WTC11 (cell line): ENCODE data around the gene YIF1A. TPM values are rescaled to one million over a fixed set of nuclear protein-coding genes. Genes with fewer than 3 reads are reported as not detected.

ENCODE experiments used
- ATF2 ChIP-seq: sonication (generic); formaldehyde crosslinking; IDR thresholded peaks from 2 replicates; pipeline ENCODE4 v1.8.1; 2022; ENCODE audit warnings: low read depth, missing genetic modification reagents, borderline replicate concordance
- CREM ChIP-seq: sonication (generic); formaldehyde crosslinking; IDR thresholded peaks from 2 replicates; pipeline ENCODE4 v1.8.1; 2022; ENCODE audit warnings: mild to moderate bottlenecking, missing genetic modification reagents, moderate library complexity
- E2F4 ChIP-seq: sonication (generic); formaldehyde crosslinking; IDR thresholded peaks from 2 replicates; pipeline ENCODE4 v1.8.1; 2022; ENCODE audit warnings: low read depth, mild to moderate bottlenecking, moderate library complexity, missing genetic modification reagents, borderline replicate concordance
- ELF4 ChIP-seq: sonication (generic); formaldehyde crosslinking; IDR thresholded peaks from 2 replicates; pipeline ENCODE4 v1.8.1; 2022; ENCODE audit warnings: low read depth, mild to moderate bottlenecking, moderate library complexity, missing genetic modification reagents
- EMX1 ChIP-seq: fragments of 250-450 bp; sonication (Bioruptor Pico); IDR thresholded peaks from 2 replicates; pipeline ENCODE4 v1.8.0; 2021; ENCODE audit warnings: mild to moderate bottlenecking
- FOXP1 ChIP-seq: sonication (generic); formaldehyde crosslinking; IDR thresholded peaks from 2 replicates; pipeline ENCODE4 v1.8.0; 2022; ENCODE audit warnings: missing genetic modification reagents, mild to moderate bottlenecking, moderate library complexity, borderline replicate concordance
- JAZF1 ChIP-seq: fragments of 250-450 bp; sonication (Bioruptor Pico); IDR thresholded peaks from 2 replicates; pipeline ENCODE4 v1.9.0; 2021; ENCODE audit warnings: moderate library complexity, mild to moderate bottlenecking, inconsistent platforms
- MXD4 ChIP-seq: fragments of 250-450 bp; sonication (Bioruptor Pico); IDR thresholded peaks from 2 replicates; pipeline ENCODE4 v1.8.0; 2021; ENCODE audit warnings: mild to moderate bottlenecking, moderate library complexity, borderline replicate concordance
- OVOL2 ChIP-seq: fragments of 250-450 bp; sonication (Bioruptor Pico); IDR thresholded peaks from 2 replicates; pipeline ENCODE4 v1.9.0; 2021; ENCODE audit warnings: mild to moderate bottlenecking, borderline replicate concordance
- RORB ChIP-seq: fragments of 250-450 bp; sonication (Bioruptor Pico); IDR thresholded peaks from 2 replicates; pipeline ENCODE4 v1.9.0; 2021; ENCODE audit warnings: mild to moderate bottlenecking
- SMAD3 ChIP-seq: sonication (generic); formaldehyde crosslinking; IDR thresholded peaks from 2 replicates; pipeline ENCODE4 v1.8.0; 2022; ENCODE audit warnings: missing genetic modification reagents, mild to moderate bottlenecking, borderline replicate concordance
- TEAD1 ChIP-seq: sonication (generic); formaldehyde crosslinking; IDR thresholded peaks from 2 replicates; pipeline ENCODE4 v1.8.0; 2022; ENCODE audit warnings: mild to moderate bottlenecking, missing genetic modification reagents
- USF1 ChIP-seq: sonication (generic); formaldehyde crosslinking; IDR thresholded peaks from 2 replicates; pipeline ENCODE4 v1.8.0; 2022; ENCODE audit warnings: mild to moderate bottlenecking, missing genetic modification reagents
- ZMAT4 ChIP-seq: fragments of 250-450 bp; sonication (Bioruptor Pico); IDR thresholded peaks from 2 replicates; pipeline ENCODE4 v1.9.0; 2021; ENCODE audit warnings: mild to moderate bottlenecking
- ZNF232 ChIP-seq: sonication (generic); formaldehyde crosslinking; IDR thresholded peaks from 2 replicates; pipeline ENCODE4 v1.8.0; 2022; ENCODE audit warnings: mild to moderate bottlenecking, missing genetic modification reagents
- ZNF317 ChIP-seq: sonication (generic); formaldehyde crosslinking; IDR thresholded peaks from 2 replicates; pipeline ENCODE4 v1.8.1; 2023; ENCODE audit warnings: low read depth, mild to moderate bottlenecking, moderate library complexity, missing genetic modification reagents, borderline replicate concordance
- ZSCAN18 ChIP-seq: fragments of 250-450 bp; sonication (Bioruptor Pico); IDR thresholded peaks from 2 replicates; pipeline ENCODE4 v2.1.2; 2022; ENCODE audit warnings: mild to moderate bottlenecking, moderate library complexity
- total RNA-seq: library from RNA; stranded (reverse); gene quantifications from 3 replicates; pipeline ENCODE4 v1.2.3, GENCODE V29; 2021
- TF ChIP-seq, protein P1 (sequence below): sonication (generic); formaldehyde crosslinking; IDR thresholded peaks from 2 replicates; pipeline ENCODE4 v1.8.1; 2023; ENCODE audit warnings: mild to moderate bottlenecking, moderate library complexity, missing genetic modification reagents
- TF ChIP-seq, protein P2 (sequence below): fragments of 200-600 bp; IDR thresholded peaks from 2 replicates; pipeline ENCODE4 v1.8.0; 2022; ENCODE audit warnings: antibody characterized with exemption
- TF ChIP-seq, protein P3 (sequence below): sonication (generic); formaldehyde crosslinking; IDR thresholded peaks from 2 replicates; pipeline ENCODE4 v1.8.0; 2023; ENCODE audit warnings: missing genetic modification reagents, mild to moderate bottlenecking, borderline replicate concordance
- TF ChIP-seq, protein P4 (sequence below): fragments of 250-450 bp; sonication (Bioruptor Pico); conservative IDR thresholded peaks from 2 replicates; pipeline ENCODE4 v1.9.0; 2021; ENCODE audit warnings: mild to moderate bottlenecking

Gene YIF1A
- total RNA-seq, 1 experiment from 2014 or later, result 86.9 TPM

DNA sequence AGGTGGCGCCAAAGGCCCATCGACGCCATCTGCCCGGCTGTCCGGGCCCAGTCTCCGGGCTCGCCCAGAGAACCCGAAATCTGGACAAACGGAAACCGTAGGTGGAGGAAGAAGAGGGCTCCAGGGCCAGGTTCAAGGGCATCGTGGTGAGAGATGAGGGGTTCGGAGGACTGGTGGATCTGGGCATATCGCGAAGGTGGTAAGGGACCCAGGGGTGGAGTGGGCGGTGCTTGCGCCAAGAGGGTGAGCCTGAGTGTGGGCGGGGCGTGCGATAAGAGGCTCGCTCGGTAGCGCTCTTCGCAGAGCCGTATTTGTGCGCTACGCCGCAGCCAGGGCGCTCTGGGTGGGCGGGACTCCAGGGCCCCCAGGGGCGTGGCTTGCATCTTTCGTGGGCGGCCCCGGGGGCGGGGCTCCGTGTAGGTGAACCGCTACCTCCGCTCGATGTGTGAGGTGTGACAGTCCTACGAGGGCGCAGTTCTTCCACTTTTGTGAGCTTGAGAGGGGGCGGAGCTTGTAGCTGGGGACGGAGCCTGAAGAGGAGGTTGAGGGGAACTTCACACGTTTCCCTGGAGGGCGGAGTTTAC lies 23.1 kb upstream of the YIF1A start (continued):
- TF ChIP-seq MXD4 (CRISPR knock-in tag) (no peak), ZNF317 (CRISPR knock-in tag) (no peak), FOXP1 (CRISPR knock-in tag) (peak; percentile 93), ZNF232 (CRISPR knock-in tag) (peak; percentile 83; the same call in 1 of the 2 replicates), TEAD1 (CRISPR knock-in tag) (0 out of 2 replicates have a peak, but pooled peaks have one; percentile 26), USF1 (no peak), ZMAT4 (no peak), ZSCAN18 (no peak), ELF4 (no peak), CREM (CRISPR knock-in tag) (no peak), RORB (CRISPR knock-in tag) (no peak), E2F4 (CRISPR knock-in tag) (no peak), OVOL2 (no peak), ATF2 (no peak), SMAD3 (no peak), EMX1 (no peak), JAZF1 (CRISPR knock-in tag) (no peak)
- TF ChIP-seq, protein P1, sequence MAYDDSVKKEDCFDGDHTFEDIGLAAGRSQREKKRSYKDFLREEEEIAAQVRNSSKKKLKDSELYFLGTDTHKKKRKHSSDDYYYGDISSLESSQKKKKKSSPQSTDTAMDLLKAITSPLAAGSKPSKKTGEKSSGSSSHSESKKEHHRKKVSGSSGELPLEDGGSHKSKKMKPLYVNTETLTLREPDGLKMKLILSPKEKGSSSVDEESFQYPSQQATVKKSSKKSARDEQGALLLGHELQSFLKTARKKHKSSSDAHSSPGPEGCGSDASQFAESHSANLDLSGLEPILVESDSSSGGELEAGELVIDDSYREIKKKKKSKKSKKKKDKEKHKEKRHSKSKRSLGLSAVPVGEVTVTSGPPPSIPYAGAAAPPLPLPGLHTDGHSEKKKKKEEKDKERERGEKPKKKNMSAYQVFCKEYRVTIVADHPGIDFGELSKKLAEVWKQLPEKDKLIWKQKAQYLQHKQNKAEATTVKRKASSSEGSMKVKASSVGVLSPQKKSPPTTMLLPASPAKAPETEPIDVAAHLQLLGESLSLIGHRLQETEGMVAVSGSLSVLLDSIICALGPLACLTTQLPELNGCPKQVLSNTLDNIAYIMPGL (CRISPR knock-in tag), result peak; percentile 89
- TF ChIP-seq, protein P2, sequence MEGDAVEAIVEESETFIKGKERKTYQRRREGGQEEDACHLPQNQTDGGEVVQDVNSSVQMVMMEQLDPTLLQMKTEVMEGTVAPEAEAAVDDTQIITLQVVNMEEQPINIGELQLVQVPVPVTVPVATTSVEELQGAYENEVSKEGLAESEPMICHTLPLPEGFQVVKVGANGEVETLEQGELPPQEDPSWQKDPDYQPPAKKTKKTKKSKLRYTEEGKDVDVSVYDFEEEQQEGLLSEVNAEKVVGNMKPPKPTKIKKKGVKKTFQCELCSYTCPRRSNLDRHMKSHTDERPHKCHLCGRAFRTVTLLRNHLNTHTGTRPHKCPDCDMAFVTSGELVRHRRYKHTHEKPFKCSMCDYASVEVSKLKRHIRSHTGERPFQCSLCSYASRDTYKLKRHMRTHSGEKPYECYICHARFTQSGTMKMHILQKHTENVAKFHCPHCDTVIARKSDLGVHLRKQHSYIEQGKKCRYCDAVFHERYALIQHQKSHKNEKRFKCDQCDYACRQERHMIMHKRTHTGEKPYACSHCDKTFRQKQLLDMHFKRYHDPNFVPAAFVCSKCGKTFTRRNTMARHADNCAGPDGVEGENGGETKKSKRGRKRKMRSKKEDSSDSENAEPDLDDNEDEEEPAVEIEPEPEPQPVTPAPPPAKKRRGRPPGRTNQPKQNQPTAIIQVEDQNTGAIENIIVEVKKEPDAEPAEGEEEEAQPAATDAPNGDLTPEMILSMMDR, result no peak; the same call in 1 of the 2 replicates
- TF ChIP-seq, protein P3, sequence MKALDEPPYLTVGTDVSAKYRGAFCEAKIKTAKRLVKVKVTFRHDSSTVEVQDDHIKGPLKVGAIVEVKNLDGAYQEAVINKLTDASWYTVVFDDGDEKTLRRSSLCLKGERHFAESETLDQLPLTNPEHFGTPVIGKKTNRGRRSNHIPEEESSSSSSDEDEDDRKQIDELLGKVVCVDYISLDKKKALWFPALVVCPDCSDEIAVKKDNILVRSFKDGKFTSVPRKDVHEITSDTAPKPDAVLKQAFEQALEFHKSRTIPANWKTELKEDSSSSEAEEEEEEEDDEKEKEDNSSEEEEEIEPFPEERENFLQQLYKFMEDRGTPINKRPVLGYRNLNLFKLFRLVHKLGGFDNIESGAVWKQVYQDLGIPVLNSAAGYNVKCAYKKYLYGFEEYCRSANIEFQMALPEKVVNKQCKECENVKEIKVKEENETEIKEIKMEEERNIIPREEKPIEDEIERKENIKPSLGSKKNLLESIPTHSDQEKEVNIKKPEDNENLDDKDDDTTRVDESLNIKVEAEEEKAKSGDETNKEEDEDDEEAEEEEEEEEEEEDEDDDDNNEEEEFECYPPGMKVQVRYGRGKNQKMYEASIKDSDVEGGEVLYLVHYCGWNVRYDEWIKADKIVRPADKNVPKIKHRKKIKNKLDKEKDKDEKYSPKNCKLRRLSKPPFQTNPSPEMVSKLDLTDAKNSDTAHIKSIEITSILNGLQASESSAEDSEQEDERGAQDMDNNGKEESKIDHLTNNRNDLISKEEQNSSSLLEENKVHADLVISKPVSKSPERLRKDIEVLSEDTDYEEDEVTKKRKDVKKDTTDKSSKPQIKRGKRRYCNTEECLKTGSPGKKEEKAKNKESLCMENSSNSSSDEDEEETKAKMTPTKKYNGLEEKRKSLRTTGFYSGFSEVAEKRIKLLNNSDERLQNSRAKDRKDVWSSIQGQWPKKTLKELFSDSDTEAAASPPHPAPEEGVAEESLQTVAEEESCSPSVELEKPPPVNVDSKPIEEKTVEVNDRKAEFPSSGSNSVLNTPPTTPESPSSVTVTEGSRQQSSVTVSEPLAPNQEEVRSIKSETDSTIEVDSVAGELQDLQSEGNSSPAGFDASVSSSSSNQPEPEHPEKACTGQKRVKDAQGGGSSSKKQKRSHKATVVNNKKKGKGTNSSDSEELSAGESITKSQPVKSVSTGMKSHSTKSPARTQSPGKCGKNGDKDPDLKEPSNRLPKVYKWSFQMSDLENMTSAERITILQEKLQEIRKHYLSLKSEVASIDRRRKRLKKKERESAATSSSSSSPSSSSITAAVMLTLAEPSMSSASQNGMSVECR (CRISPR knock-in tag), result peak; percentile 52; the same call in 1 of the 2 replicates
- TF ChIP-seq, protein P4, sequence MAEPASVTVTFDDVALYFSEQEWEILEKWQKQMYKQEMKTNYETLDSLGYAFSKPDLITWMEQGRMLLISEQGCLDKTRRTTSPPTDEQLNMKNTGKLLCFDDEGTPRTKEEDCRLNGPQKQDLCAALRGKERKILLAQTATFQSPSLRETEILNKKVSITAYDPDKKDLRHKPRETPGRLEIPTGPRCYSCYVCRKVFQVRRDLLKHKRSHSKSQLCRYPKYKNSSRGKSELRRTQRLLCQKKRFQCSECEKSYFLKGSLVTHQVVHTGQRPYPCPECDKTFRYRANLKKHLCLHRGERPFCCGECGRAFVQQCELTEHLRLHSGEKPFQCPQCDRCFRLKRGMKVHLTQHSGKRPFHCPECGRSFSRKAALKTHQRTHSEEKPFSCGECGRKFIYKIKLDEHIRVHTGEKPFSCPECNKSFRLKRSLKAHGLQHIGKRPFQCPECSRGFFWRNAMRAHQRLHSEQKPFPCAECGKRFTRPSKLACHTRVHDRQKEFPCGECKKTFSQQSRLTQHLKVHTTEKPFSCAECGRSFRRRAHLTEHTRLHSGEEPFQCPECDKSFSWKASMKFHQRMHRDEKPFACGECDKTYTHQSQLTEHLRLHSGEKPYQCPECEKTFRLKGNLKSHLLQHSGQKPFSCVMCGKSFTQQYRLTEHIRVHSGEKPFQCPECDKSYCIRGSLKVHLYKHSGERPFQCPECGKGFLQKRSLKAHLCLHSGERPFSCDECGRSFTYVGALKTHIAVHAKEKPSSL (CRISPR knock-in tag), result no peak
